Measurements from ENCODE around the gene TMEM91. TPM values are rescaled to one million over a fixed set of nuclear protein-coding genes. Genes with fewer than 3 reads are reported as not detected.

TMEM91 gene
- total and polyA plus RNA-seq, 2 donors (not counting 3 experiments of a cell fraction or from before 2014, with no cell fraction given): 9.0 to 13.2 TPM

DNA sequence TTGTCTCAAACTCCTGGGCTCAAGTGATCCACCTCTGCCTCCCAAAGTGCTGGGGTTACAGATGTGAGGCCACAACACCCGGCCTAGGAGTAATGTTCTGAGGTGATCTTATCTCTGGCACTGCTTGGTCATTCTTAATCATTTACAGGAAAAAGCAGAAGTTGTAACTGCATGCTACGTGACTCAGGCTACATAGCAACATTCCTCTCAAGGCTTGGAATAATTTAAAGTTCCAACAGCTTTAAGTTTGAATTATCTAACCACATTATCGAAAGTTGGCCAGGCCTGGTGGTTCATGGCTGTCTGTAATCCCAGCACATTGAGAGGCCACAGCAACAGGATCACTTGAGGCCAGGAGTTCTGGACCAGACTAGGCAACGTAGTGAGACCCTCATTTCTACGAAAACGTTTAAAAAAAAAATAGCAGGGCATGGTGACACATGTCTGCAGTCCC, 8.5 kb upstream of the TMEM91 start:
- FAIRE-seq: peak; percentile 95
- dilution Hi-C loops (cut with MboI; ENCODE audit: extremely low pct_ligation_motif_present, low sequenced_read_pairs): no loop called here

DNA sequence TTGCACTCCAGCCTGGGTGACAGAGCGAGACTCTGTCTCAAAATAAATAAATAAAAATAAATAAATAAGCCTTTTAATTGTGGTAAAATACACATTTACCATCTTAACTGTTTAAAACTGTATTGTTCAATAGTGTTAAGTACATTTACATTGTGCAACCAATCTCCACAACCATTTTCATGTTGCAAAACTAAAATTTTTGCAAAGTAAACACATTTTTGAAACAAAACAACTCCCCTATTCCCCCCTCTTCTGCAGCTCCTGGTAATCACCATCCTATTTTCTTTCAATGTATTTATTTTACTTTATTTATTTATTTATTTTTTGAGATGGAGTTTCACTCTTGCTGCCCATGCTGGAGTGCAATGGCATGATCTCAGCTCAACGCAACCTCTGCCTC, 6.6 kb upstream of the TMEM91 start:
- Histone ChIP-seq H3K27me3 (ENCODE audit: control insufficient read depth in 2 of 2, insufficient read depth in 2 of 2, low read length in 2 of 2) (no peaks in the 10 kb centered on the region), H3K9ac (replicated peaks; ENCODE audit: extremely low read depth, insufficient read depth, low read length) (no peak overlapping the region), H3K36me3 (ENCODE audit: control insufficient read depth in 2 of 2, extremely low read depth in 1 of 2, insufficient read depth in 2 of 2, low read length in 2 of 2) (no peaks in the 10 kb centered on the region), H3K9me1 (replicated peaks; ENCODE audit: control insufficient read depth, extremely low read depth, insufficient read depth, low read length) (no peaks in the 10 kb centered on the region), H3K4me3 (replicated peaks in 1 of 3; ENCODE audit: insufficient read depth in 1 of 3, low read depth in 1 of 3, low read length in 3 of 3) (no peak overlapping the region), H3K9me3 (replicated peaks; ENCODE audit: control insufficient read depth, insufficient read depth, low read length) (no peaks in the 10 kb centered on the region), H3K4me2 (ENCODE audit: insufficient read depth, low read length) (no peak overlapping the region), H3K4me1 (ENCODE audit: control insufficient read depth, extremely low read depth, insufficient read depth, low read length) (peaks cover 19% of the 10 kb centered on the region), H3K27ac (ENCODE audit: insufficient read depth, low read depth, low read length) (no peak overlapping the region), H2AFZ (ENCODE audit: low read depth, low read length) (no peak overlapping the region), H3K79me2 (ENCODE audit: control insufficient read depth, insufficient read depth, low read length) (peaks cover 29% of the 10 kb centered on the region), H4K20me1 (replicated peaks; ENCODE audit: control insufficient read depth, extremely low read depth, insufficient read depth, low read length) (no peaks in the 10 kb centered on the region)
- no TSS peak for BruUV-seq (replicated peaks)
- no peak for FAIRE-seq
- TF ChIP-seq POLR2AphosphoS5 (IDR thresholded peaks at IDR 0.05; ENCODE audit: insufficient read depth, low read depth, low read length) (no peak), FOS (IDR thresholded peaks at IDR 0.05; ENCODE audit: borderline replicate concordance, insufficient read depth, low read length) (no peak), GATA2 (IDR thresholded peaks at IDR 0.05; ENCODE audit: insufficient read depth, insufficient read length, low read depth, low read length) (no peak), MYC (IDR thresholded peaks at IDR 0.05; ENCODE audit: low read depth, low read length) (no peak), POLR2A (IDR thresholded peaks at IDR 0.05; ENCODE audit: low read depth, low read length) (no peak), EZH2 (IDR thresholded peaks at IDR 0.05; ENCODE audit: borderline replicate concordance, low read depth, low read length, severe bottlenecking) (no peak), JUN (IDR thresholded peaks at IDR 0.05; ENCODE audit: borderline replicate concordance, insufficient read depth, insufficient read length, low read depth) (no peak)
- TF ChIP-seq, protein P1, sequence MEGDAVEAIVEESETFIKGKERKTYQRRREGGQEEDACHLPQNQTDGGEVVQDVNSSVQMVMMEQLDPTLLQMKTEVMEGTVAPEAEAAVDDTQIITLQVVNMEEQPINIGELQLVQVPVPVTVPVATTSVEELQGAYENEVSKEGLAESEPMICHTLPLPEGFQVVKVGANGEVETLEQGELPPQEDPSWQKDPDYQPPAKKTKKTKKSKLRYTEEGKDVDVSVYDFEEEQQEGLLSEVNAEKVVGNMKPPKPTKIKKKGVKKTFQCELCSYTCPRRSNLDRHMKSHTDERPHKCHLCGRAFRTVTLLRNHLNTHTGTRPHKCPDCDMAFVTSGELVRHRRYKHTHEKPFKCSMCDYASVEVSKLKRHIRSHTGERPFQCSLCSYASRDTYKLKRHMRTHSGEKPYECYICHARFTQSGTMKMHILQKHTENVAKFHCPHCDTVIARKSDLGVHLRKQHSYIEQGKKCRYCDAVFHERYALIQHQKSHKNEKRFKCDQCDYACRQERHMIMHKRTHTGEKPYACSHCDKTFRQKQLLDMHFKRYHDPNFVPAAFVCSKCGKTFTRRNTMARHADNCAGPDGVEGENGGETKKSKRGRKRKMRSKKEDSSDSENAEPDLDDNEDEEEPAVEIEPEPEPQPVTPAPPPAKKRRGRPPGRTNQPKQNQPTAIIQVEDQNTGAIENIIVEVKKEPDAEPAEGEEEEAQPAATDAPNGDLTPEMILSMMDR (IDR thresholded peaks at IDR 0.05; ENCODE audit: extremely low read depth in 1 of 2, insufficient read depth in 1 of 2, low read depth in 1 of 2, low read length in 2 of 2): no peak
- TF ChIP-seq, protein P2, sequence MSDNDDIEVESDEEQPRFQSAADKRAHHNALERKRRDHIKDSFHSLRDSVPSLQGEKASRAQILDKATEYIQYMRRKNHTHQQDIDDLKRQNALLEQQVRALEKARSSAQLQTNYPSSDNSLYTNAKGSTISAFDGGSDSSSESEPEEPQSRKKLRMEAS (IDR thresholded peaks at IDR 0.05; ENCODE audit: insufficient read depth, insufficient read length): no peak
- dilution Hi-C loops (cut with MboI; ENCODE audit: extremely low pct_ligation_motif_present, low sequenced_read_pairs): no loop called here
- ChIA-PET POLR2A (no interaction called here), CTCF (interaction anchor here (1.6 kb wide), 1 partner anchor 61 kb away, joined by 4 read pairs; no protein-coding TSS in a partner anchor)
- intact Hi-C loops (cut with micrococcal nuclease): no loop called here
- no peak for DNase-seq (ENCODE audit: low read depth, low spot score)

More for the DNA sequence above, 8.5 kb upstream of the TMEM91 start:
- no peaks in the 10 kb centered on the region for H3K9me3 ChIP-seq (replicated peaks; ENCODE audit: control insufficient read depth, insufficient read depth, low read length)
- H3K79me2 ChIP-seq (ENCODE audit: control insufficient read depth, insufficient read depth, low read length): peaks cover 32% of the 10 kb centered on the region
- H3K4me3 ChIP-seq (replicated peaks in 1 of 3; ENCODE audit: insufficient read depth in 1 of 3, low read depth in 1 of 3, low read length in 3 of 3): no peak overlapping the region
- H3K27ac ChIP-seq (ENCODE audit: insufficient read depth, low read depth, low read length): peak overlapping the region; percentile 94
- DNase-seq (ENCODE audit: low read depth, low spot score): peak; percentile 82
- H3K9ac ChIP-seq (replicated peaks; ENCODE audit: extremely low read depth, insufficient read depth, low read length): peak overlapping the region; percentile 28
- no peaks in the 10 kb centered on the region for H3K27me3 ChIP-seq (ENCODE audit: control insufficient read depth in 2 of 2, insufficient read depth in 2 of 2, low read length in 2 of 2)
- TF ChIP-seq JUN (IDR thresholded peaks at IDR 0.05; ENCODE audit: borderline replicate concordance, insufficient read depth, insufficient read length, low read depth): peak; percentile 69
- TF ChIP-seq GATA2 (IDR thresholded peaks at IDR 0.05; ENCODE audit: insufficient read depth, insufficient read length, low read depth, low read length): peak; percentile 98
- TF ChIP-seq POLR2A (IDR thresholded peaks at IDR 0.05; ENCODE audit: low read depth, low read length): no peak
- no peak for TF ChIP-seq MYC (IDR thresholded peaks at IDR 0.05; ENCODE audit: low read depth, low read length)
- TF ChIP-seq POLR2AphosphoS5 (IDR thresholded peaks at IDR 0.05; ENCODE audit: insufficient read depth, low read depth, low read length): peak; percentile 84
- peak; percentile 89 for TF ChIP-seq FOS (IDR thresholded peaks at IDR 0.05; ENCODE audit: borderline replicate concordance, insufficient read depth, low read length)
- TF ChIP-seq, protein P2 (IDR thresholded peaks at IDR 0.05; ENCODE audit: insufficient read depth, insufficient read length): no peak
- H3K36me3 ChIP-seq (ENCODE audit: control insufficient read depth in 2 of 2, extremely low read depth in 1 of 2, insufficient read depth in 2 of 2, low read length in 2 of 2): no peaks in the 10 kb centered on the region
- intact Hi-C loops (cut with micrococcal nuclease): no loop called here
- no peaks in the 10 kb centered on the region for H3K9me1 ChIP-seq (replicated peaks; ENCODE audit: control insufficient read depth, extremely low read depth, insufficient read depth, low read length)
- no TSS peak for BruUV-seq (replicated peaks)
- peaks cover 20% of the 10 kb centered on the region for H3K4me1 ChIP-seq (ENCODE audit: control insufficient read depth, extremely low read depth, insufficient read depth, low read length)
- ChIA-PET POLR2A (interaction anchor here (0.6 to 1.5 kb wide), 3 partner anchors 59 to 1415 kb away, joined by 3 to 5 read pairs (median 3); partner anchors contain the start of genes B3GNT8 and DMAC2), CTCF (interaction anchor here (0.9 to 1.6 kb wide), 7 partner anchors 11 to 63 kb away, joined by 3 to 7 read pairs (median 4); no protein-coding TSS in a partner anchor)
- peak overlapping the region; percentile 64 for H2AFZ ChIP-seq (ENCODE audit: low read depth, low read length)
- peak overlapping the region; percentile 41 for H3K4me2 ChIP-seq (ENCODE audit: insufficient read depth, low read length)
- no peaks in the 10 kb centered on the region for H4K20me1 ChIP-seq (replicated peaks; ENCODE audit: control insufficient read depth, extremely low read depth, insufficient read depth, low read length)
